DMS114 treated with DMSO at 0.1 percent for 48 hours (cell line): ENCODE data around the gene CASTOR1.

Source experiments
- DNase-seq: peaks from one replicate; lab custom pipeline; 2025; ENCODE audit not compliant: unreplicated experiment; lab: John Stamatoyannopoulos, UW

Gene CASTOR1

DNA sequence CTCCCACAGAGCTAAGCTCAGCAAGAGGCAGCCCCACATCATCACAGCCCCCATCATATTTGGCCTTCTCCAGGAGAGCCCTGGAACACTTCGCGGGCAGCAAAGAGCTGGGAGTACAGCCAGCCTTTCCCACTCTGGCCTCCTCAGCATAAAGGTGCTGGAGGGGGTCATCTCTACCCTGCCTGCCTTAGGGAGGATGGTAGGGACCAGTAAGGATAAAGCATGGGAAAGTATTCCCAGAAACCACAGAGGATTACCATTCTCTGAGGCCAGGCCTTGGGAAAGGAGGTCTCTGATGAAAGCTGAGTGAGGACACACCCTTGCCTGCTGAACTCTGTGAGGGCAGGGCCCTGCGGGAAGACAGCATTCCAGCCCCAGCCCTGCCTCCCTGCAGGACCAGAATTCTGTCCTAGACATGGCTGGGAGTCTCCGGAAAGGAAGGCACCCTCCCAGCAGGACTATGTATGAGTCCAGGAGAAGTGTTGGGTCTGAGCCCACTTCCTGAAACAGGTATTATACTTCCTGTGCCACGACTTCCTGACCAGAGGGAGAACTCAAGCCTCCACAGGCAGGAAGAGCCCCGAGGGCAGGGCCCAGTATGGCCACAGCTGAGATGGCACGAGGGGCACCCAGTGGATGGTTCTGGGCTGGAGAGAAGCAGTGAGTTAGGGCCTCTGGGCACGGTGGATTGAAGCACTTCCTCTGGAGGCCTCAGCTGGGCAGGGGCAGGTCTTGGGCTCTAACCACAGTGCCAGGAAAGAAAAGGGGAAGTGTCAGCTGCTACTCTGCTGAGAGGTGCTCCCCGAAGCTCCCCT lies 12.9 kb upstream of the CASTOR1 start:
- DNase-seq = no peak

DNA sequence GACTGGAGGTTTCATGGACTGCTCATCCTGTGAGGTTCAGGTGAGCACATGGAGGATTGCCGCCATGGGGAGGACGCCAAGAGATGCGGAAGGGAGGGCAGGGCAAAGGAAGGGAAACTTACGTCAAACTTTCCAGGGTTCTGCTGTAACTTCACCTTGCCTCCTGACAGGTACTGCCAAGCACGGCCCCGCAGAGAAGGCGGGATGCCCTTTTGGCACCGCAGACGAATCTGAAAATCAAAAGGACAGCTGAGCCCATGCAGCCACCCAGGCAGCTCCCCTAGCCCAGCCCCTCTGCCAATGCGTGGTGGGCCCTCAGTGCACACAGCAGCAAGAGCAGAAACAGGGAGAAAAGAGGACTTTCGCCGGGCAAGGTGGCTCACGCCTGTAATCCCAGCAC lies 10.0 kb upstream of the CASTOR1 start:
- DNase-seq = no peak

DNA sequence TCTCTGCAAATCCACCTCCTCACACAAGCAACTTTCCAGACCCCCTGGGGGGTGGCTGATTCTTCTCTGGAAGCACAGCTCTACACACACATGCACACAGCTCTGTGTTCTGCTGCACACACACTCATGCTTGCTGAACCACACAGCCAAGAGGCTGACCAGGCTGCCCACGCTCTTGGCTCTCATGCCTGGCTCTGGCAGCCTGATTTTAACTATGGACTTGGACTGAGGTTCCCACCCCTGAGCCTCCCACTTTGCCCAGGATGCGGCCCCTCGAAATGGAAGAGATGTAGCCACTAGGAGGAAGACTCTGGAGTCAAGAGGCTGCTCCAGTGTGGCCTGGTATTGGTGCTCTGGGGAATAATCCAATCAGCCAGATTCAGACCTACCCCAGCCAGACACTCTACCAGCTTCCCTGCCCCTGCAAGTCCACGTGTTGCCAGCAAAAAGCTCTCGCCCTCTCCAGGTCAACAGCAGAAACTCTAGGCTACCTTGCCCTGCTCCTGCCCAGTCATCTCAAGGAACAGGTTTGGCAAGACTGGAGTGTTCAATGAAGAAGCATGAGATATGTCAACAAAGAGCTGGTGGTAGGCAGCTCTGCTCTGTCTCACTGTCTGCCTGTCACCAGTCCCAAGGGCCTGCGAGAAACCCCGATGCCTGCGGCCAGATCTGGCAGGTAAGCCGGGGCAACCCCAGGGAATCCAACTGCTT lies 8.8 kb upstream of the CASTOR1 start:
- DNase-seq = no peak

DNA sequence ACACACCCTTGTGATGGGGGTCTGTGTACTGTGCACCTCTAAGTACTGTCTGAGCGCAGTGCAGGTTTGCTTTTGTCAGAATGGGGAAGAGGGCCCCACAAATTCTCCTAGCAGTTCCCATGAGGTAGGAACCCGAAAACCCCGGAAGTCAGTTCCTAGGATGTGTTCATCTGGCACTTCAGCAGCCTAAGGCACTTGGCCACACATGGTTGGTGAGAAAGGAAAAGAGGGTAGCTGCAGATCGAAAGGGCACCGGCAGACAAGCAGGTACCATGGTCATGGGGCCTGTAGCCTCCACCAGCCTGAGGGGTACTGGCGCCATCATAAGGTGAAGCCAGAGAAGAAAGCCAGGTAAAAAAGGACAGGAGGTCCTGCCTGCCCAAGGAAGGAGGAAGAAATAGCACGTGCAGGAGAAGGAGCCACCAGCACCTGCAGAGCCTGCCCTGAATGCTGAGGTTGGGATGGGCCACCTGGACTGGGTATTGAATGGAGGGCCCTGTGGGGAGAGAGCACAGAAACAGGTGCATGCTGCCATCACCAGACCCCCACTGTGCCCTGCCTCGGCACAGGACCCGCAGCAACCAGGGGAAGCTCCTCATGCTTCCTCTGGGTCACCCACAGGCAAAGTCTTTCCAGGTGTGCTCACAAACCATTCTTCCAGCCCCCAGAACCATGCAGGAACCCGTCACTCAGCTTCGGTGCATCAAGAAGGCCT lies 8.1 kb upstream of the CASTOR1 start:
- no peak for DNase-seq

DNA sequence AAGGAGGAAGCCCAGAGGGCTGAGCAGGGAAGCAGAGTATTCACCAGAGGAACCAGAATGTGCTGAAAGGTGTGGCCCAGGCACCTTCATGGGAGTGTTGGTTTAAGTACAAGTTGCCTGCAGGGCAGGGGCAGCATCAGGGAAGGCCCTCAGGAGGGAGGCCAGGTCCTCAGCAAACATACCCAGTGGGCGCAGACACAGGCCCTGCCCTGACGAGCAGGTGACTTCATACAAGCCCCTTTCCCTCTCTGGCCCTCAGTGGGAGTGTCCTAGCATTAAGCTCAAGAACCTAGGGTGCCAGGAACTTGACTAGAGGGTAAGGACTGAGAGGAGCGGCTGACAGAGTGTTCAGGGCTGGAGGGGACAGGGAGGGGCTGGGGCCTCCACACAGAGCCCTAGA lies 7.5 kb upstream of the CASTOR1 start:
- no peak for DNase-seq

DNA sequence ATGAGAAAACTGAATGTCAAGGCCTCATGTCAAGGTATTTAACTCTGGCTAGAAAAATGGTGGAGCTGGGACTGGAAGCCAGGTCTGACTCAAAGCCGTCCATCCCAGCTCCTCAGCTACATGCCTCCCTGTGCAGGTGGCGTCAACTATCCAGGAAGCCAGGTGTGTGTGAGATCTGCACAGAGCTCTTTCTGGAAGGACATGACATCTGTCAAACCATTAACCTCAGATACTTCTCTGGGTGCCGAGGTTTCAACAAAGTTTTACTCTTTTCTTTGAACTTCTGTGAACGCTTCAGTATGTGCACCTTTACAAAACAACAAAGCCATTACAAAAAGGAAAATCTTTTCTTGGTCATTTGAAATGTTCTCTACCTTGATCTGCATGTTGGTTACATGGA lies 7.0 kb upstream of the CASTOR1 start:
- DNase-seq = no peak

DNA sequence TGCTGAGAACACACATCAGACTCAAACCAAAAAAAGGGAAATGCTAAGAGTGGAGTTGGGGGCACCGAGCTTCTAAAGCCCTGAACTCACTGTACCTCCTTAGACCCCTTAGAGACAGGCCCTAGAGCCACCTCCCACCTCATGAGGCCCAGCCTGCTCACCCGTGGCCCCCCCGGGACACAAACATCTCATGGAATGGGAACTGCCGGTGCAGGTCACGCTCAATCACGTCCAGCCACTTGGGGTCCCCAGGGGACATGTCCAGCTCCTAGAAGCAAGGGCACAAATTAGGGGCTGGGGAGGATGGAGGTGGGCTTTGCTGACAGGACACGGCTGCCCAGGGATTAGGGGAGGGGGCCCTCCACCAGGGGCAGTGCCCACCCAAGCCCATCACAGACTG lies 6.3 kb upstream of the CASTOR1 start:
- DNase-seq = no peak

DNA sequence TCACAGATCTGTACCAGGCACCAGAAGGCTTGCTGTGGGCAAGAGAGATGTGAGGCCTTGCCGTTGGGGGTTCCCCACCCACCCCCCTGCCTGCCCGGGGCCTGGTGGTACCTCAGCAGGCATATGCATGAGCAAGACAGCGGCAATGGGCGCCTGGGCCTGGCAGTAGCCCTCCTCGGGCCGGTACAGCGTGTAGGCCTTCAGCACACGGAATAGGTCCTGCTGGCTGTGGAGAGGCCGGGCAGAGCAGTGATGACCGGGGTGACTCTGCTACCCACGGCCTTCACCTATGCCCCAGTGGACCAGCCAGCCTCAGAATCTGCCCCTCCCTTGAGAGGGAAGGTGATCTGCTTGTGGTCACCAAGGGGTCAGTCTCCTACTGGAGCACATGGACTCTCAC lies 5.5 kb upstream of the CASTOR1 start:
- DNase-seq = no peak

DNA sequence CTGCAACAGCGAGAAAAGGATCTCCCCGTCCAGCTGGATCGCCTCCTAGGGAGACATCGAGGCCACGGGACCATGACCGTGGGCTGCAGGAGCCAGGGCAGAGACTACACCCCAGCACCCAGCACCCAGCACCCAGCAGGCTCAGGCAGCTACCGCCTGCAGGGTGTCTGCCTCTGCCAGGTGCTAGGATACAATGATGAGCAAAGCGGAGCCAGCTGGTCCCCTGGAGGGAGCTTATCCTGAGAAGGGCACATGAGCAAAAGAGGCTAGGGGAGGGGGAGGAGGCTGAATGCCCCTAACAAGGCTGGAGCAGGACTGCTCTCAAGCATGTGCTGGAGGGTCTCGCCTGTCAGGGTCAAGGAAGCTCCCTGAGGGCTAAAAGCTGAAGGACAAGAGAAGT lies 4.8 kb upstream of the CASTOR1 start:
- no peak for DNase-seq

DNA sequence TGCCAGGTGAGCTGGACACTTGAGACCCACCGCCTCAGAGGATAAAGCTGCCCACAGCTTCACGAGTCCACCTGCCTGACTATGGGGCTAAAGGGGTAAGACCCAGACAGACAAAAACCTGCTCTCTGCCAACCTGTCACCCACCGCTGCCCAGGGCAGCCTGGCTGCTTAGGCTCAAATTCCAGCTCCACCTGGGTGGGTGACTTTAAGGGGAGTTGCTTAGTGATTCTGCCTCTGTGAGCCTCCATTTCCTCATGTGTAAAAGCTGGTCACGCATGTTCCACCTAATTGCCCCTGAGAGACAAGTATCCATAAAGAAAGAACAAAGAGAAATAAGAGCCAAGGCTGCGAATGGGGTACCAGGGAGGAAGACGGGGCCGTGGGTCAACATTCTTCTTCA lies 3.7 kb upstream of the CASTOR1 start:
- no peak for DNase-seq

DNA sequence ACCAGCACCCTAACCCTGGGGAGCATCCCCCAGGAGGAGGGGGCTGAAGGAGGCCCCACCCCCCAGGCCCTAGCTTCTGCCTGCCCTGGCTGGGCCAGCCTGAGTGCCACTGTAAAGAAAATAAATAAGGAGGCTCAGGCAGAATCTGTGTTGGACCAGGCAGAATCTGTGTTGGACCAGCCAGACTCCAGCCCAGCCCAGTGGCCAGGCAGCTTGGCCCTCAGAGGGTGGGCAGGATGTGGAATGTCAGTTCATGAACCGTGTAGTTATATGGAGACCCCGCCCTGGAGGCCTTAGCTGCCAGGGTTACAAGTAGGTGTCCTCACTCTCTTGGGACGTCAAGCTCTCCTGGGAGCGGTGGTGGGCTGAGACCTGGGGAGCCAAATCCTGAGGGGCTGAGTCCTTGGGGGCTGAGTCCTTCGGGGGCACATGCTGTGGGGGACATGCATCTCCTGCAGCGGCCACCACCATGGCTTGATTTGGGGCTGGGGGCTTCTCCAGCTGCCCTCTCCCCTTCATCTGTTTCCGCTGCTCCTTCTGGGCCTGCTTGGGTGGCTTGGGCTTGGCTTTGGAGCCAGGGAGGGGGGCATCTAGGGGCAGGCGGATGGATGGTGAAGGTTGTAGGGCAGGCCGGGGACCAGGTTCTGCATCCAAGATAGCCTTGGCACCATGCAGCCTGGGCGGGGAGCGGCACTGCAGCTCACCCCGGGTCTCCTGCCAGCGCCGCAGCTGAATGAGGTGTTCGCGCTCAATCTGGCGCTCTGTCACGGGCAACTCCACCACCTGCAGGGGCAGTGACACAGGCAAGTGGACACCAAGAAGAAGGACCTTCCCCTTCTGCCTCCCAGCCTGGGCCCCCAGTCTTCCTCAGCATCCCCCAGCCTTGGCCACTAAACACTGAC lies 3.0 kb upstream of the CASTOR1 start:
- DNase-seq = no peak

DNA sequence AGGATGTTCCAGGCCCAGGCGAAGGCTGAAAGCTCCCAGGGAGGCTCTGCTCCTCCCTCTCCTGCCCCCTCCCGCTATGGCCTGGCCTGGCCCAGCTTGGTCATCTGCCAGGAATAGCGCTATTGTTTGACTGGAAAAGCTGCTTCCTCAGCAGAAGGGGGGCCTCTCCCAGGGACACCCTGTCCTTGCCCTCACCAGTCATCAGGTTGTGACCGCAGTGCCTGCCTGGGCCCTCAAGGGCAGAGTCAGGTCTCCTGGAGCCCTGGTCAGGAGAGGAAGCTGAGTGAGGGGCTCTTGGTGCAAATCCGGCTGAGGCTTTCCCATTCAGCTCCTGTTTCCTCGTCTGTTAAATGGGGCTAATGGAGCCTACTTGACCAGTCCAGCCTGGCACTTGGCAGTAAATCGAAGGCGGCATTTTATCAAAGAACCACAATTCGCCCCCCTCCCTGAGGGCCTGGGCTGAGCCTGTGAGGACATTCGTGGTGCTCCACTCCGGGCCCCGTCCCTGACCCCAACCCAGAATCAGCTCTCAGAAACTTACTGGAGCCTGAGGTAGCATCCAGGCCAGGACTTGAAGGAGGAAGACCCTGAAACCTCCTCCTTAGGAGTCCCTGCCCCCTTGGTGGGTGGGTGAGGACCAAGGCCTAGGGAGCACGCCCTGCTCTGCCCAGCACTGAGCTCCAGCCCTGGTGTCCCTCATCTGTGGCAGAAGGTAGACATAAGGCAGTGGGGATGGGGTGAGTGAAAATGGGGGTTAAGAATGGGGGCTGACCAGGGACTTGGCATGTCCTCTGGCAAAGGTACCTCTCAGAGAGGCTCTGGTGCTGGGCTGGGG lies 2.0 kb upstream of the CASTOR1 start:
- DNase-seq = no peak

DNA sequence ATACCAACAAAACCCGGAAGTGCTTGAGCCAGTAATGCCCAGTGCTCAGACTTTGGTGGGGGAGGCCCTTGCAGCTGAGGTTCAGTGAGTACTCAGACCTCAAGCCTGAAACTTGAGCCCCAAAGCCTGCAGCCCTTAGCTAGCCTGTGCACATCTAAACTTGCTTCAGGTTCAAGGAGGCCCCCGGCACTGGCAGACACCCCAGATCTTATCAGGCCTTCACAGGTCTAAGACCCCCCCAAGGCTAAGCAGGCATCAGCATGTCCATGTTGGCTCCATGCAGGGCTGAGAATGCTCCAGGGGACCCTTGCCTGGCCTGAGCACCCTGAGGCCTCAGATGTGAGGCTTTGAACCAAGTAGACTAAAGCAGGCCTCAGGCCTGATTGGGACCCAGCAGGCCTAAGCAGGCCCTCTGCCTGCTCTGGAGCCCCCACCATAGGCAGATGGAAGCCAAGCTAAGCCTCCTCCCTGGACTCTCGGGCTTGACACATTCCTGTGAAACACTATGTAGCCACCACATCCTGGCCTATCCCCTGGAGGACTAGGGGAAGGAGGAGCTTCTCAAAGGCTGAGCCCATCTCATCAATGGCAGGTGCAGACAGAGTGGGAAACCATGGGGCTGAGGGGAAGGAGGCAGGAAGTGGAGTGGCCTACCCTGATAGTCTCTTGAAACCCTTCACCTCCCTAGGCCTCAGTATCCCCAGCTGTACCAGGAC lies 1.2 kb upstream of the CASTOR1 start:
- DNase-seq = no peak

DNA sequence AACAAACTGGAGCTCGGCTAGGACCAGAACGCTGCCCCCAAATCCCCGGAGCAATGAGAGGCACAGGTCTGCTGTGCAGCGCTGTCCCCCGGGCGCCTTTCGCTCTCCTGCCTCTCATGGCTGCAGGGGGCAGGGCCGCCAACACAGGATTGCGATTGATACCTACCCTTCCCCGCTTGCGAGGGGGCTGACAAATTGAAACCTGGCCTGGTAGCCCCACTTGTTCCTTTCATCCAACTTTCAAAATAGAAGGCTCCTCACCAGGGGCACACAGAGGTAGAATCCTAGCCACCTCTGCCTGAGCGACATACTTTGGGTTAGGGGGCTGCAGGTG lies 642 bp upstream of the CASTOR1 start:
- no peak for DNase-seq

DNA sequence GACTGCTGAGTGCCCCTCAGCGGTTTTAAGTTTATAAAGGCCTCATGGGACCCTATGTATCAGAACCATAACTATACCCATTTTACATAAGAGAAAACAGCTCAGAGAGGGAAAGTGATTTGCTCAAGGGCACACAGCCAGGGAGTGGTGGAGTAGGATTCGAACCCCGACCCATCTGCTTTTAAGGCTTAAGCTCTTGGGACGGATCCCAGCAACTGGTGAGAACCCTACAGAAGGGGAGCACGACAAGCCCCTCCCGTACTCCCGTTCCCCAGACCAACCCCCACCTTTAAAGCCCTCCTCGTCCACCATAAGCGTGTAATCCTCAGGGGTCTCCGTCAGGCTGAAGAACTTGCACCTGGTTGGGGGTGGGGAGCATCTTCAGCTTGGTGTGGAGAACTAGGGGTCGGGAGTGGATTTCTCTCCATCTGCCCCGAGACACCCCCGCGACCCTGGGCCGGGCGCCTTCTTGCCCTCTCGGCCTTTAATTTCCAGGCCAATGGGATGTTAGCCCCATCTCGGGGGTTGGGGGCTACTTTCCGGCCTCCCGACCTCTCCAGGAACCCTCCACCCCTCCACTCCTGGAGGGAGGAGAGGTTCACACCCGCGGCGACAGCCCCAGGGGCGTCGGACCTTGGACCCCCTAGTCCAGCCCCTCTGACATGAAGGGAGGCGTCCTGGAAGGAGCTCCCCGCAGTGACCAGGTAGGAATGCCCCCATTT lies 725 bp downstream of the CASTOR1 start:
- DNase-seq = no peak

DNA sequence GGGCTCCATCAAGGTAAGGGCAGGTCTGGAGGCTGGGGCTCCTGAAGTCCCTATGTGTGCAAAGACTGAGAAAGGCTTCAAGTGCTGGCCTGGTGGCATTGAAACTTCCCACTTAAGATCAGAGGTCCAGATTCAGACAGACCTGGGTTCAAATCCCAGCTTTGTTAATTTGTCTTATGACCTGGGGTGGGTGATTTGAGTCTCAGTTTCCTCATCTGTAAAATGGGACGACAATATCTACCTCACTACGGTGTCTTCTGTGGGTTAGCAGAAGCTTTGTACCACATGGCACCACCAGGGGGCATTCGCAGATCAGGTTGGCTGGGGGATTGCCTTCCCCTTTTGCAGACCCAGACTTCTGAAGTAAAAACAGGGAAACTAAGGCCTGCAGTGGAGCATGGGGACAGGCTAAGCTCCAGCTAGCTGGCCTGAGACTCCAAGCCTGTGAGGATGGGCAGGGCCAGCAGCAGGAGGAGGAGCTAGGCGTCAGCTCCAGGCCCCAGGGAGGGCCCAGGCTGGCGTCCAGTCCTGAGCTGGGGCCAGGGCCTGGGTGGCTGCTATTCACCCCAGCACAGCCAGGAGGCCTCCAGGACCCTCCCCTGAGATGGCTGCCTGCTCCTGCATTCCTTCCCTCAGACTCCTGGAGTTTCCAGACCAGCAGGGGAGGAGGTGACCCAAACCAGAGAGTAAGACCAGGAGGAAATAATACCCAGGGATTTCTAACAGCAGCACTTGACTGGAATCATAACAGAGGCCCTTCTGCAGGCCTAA lies 1.5 kb downstream of the CASTOR1 start:
- peak; percentile 53 for DNase-seq

DNA sequence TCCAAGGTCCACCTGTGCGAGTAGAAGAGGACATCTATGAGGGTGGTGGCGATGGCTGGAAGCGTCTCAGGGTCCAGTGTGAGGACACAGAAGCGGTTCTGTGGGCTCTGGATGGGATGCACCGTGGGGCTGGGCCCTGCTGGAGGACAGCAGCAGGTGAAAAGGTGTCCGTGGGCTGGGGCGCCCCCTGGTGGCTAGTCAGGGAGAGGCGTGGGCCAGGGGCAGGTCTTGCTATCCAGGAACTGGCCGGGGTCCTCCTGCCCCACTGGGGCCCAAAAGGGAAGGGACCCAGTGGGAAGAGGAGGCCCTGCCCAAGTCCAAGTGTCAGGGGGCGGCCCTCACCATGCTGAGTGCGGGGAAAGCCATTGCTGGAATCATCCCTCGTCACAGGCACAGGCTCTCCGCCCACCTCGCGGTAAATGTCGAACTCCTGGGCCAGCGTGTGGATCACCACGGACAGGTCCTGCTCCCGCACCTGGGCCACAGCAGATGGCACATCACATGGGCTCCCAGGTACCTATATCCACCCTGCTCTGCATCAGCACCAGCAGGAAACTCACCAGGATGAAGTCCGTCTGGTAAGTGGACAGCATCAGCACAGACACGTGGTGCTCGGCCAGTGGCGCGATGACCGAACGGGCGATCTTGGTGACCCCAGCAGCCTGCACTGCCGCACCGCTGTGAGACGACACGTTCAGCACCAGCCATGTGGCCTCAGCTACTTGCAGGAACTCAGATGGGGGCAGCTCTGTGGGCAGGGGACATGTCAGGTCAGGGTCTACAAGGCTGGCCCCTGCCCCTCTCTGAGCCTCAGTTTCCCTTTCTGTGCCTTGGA lies 2.3 kb downstream of the CASTOR1 start:
- DNase-seq = peak; percentile 5
